Stimulated activated CD4-positive, alpha-beta T cell treated with anti-CD3 and anti-CD28 coated beads, Interleukin-12 subunit alpha, Interleukin-12 subunit beta, amount 100 ng/mL, for 24 hours (primary cell): ENCODE data around the gene ANKK1.

Experiments
- DNase-seq, 2 experiments: peaks; one replicate each; pipeline ENCODE4 v3.0.0-alpha.2; 2020; ENCODE audit warnings: low read depth in 2 of 2

Gene ANKK1

DNA sequence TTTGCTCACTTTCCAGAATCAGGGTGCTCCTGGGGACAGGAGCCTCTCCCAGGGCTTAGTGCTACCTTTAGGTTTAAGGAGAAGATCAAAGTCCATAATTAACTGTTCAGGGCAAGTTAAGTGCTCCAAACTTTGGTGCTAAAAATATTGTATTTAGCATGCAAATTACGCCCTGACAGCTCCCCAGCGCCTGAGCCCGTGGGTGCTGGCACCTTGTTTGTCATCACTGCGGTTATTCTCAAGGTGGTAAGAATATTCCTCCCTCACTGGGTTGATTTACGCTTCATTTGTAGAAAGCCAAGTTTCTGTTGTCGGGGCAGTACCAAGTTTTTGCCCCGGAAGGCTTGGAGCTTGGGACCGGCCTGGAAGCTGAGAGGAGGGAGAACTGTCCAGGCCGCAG is 21.3 kb downstream of the ANKK1 start:
- DNase-seq: no peak

DNA sequence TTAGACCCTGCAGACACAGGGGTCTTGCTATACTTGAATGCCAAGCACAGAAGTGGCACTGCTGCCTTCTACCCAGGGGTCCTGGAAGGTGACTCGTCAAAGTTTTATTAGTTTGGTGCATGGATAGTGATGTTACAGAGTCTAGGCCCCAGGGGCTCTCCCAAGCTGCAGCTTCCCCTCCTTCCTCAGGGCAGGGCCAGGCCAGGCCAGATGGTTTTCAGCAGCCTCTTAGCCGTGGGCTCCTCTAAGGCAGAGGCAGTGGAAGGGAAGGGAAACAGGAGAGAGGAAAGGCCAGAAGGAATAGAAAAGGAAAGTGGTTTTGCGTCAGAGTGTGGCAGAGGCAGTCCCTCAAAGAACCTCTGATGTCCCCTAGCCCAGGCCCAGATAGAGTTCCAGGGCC is 21.9 kb downstream of the ANKK1 start:
- no peak for DNase-seq

DNA sequence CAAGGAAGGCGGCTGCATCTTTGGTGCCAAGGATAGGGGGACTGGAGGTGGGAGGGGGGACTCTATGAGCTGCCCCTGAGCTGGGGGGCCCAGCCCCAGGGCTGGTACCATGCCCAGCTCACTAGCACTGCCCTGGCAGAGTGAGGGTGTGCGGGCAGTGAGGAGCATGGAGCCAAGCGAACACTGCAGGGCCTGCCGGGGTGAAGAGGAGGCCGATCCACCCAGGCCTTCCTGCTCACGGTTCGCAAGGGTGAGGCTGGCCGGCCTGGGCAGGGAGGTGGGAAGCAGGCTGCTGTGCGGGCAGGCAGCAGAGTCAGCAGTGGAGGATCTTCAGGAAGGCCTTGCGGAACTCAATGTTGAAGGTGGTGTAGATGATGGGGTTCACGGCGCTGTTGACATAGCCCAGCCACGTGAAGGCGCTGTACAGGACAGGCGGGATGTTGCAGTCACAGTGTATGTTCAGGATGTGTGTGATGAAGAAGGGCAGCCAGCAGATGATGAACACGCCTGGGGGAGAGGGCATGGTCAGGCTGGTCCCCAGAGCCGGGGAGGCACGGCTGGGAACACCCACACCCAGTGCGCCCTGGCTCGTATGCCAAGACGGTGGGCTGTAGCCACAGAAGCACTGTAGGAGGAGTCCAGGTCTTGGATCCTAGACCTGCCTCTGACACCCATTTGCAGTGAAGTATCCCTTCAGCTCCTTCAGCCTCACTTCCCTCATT is 23.0 kb downstream of the ANKK1 start:
- no peak for DNase-seq

GRCh38 chr11:113411536-113411935 is 24.0 kb downstream of the ANKK1 start:
- no peak for DNase-seq

- no peak for DNase-seq
Observed at GRCh38 chr11:113412675-113413074, 25.1 kb downstream of the ANKK1 start.

DNA sequence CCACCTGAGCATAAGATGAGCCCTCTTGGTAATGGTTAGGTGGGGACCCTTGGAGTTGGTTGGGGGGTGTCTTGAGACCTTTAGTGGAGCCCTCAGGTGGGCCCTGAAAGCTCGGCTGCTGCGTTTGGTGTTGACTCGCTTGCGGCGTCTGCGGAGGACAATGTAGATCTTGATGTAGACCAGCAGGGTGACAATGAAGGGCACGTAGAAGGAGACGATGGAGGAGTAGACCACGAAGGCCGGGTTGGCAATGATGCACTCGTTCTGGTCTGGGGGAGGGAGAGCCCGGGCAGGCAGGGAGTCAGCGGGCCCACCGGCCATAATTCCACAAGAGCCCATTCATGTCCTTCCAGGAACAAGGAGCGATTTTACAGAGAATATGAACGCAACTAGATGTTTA is 27.8 kb downstream of the ANKK1 start:
- no peak for DNase-seq

- no peak for DNase-seq
Observed at GRCh38 chr11:113417428-113417827, 29.8 kb downstream of the ANKK1 start.

DNA sequence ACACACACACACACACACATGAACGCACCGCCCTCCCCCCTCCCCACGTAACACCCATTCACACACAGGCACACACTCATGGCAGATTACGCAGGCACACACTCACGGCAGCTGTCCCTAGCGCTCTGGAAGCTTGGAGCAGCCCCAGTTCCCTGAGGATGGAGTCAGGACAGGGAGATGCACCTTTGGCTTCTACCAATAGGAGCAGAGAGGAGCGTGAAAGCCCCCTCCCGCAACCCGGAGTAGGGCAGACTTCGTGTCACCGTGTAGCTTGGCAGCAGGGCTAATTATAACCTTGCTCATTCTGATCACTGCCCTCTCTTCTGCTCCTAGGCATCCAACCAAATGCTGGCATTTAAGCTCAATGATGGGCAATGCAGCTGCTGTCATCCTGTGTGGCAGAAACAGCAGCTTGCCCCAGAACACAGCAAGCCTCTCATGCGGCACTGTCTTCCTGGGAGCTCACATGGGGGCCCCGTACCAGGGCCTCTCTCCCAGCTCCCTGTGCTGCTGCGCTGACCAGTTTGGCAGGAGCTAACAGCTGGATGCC is 31.9 kb downstream of the ANKK1 start:
- DNase-seq: no peak

DNA sequence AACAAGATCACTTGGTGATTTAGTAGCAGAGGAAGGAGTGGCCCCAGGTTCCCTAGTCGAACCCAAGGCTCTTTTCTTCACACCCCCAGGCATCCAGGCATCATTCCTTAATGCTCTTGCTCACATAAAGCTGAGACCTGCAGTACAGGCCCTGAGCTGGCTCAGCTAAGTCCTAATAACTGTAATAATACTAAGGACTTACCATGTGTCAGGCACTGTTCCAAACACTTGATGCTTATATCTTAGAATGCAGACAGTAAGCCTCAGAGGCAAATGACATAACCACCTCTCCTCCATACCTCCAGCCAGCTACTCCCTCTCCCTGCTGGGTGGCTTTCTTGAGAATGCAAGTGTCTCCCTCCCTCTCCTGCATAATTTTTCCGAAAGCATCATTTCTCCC is 33.2 kb downstream of the ANKK1 start:
- no peak for DNase-seq

- no peak for DNase-seq
Observed at GRCh38 chr11:113426686-113427085, 39.1 kb downstream of the ANKK1 start.

DNA sequence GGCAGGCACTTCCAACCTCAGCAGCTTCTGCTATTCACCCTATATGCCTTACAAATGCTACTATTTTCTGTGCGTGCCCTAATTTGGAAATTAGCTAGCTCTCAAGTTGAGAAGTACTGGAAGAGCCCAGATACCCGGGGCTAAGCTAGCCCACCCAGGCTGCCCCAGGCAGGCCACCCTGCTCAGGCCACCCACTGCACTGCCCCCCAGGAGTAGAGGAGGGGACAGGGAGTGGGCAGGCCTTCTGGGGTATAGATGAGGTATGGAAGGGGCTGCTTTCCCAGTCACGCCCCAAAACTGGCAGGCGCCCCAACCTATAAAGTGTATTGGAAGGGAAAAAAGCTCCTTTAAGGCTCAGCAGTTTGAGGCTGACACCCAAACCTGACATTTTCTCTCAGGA is 44.2 kb downstream of the ANKK1 start:
- DNase-seq: no peak

DNA sequence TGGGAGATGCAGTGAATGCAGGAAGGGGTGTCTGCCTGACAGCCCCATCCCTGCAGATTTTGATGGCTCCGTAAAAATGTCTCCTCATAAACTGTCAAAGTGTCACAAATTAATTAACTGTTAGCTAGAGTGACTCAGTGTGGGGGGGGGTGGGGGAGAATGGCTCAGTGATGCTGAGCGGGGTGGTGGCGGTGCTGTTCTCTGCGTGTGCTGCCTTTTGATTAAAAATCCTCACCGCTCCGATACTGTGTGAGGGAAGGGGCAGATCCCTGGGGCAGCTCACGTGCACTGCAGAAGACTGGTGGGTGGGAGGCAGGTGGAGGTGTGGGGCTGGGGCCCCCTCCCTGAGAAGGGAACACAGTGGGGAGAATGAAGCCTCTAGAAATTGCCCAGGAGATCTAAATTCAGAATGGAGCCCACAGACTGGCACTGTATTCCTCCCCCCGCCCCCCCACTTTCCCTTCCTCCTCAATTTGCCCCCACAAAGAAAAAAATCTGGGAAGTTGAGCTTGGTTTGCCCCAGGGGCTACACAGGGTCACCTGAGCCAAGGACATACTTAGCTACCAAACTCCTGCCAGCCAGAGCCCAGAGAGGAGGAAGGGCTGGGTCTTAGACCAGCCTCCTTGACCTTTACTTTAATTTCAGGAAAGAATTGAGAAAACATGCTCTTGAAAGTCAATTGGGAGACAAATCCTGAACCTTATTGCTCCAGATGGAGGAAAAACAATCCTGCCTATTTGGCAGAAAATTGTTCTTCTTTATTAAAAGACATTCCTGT is 47.8 kb downstream of the ANKK1 start:
- DNase-seq: no peak

DNA sequence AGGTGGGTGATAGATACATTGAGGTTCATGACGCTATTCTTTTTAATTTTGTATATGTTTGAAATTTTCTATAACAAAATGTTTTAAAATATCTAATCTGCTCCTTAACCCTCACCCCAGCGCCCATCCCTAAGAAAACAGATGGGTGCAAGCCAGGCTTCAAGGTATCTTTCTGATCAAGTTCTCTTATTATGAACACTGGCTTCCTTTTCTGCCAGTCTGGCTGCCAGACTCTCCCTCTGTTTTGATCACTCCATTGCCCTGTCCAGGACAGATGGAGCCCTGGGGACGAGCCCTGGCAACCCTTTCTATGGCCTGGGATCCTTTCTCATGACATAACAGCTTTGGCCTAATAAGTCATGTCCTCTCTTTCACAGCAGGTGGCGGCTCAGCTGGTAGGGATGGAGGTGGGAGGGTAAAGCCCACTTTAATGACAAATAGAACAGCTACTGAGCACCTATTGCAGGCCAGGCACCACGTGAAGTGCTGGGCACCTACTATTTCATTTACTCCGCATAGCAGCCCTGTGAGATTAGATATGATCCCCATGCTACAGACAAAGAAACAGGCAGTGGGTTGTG is 49.2 kb downstream of the ANKK1 start:
- DNase-seq: no peak

- no peak for DNase-seq
Observed at GRCh38 chr11:113440816-113441215, 53.2 kb downstream of the ANKK1 start.

DNA sequence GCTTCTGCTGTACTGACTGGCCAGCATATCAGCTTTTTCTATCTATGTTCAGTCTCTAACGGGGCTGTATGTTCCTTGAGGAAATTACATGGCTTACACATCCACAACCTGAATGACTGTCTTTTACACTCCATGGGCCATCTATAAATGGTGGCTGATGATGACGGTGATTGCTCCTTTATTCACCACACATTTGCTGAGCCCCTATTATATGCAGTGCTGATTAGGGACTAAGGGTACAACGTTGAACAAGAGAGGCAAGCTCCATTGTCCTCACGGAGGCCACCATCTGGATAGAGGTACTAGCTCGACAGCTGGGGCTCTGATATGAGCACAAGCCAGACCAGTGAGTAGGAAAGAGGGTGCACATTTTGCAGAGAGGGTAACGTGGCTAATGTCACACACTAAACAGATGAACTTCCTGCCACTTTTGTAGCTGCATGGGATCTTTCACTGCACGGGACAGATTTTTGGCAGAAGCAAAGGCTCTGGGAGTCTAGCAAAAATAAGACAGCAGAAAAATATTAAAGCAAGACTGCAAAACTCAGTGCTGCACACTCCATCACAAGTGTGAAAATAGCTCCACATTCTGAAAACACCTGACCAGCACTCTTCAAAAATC is 57.0 kb downstream of the ANKK1 start:
- DNase-seq: no peak

GRCh38 chr11:113446112-113446511 is 58.5 kb downstream of the ANKK1 start:
- DNase-seq: no peak

GRCh38 chr11:113446938-113447337 is 59.4 kb downstream of the ANKK1 start:
- DNase-seq: no peak

DNA sequence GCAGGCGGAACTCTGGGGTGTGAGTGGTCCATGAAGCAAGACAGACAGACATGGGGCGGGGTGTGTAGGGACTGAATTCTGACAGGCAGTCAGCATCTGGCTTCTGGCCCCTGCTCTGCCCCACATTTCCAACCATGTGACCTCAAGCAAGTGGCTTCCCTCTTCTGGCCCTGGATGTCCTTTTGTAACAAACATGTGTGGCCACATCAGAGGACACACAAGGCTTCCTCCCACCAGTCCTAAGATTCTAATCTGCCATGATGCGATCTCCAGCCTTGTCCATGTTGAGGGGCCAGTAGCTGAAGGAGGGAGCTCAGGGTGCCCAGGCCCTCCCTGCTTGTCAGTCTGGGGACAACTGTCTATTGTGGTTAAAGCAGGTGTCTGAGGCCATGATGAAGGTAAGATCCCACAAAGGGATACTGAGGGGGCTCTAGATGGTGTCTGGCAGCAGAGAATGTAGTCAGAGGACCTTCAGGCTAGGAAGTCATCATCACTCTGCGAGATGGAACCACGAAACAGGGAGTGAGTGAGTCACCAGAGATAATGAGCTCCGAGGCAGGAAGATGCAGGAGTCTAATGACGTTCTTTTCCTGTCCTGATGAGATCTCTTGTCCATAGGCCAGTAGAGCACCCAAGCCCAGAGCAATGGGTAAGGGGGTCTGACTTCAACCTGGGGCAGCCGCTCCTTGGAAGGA is 60.2 kb downstream of the ANKK1 start:
- DNase-seq: no peak

DNA sequence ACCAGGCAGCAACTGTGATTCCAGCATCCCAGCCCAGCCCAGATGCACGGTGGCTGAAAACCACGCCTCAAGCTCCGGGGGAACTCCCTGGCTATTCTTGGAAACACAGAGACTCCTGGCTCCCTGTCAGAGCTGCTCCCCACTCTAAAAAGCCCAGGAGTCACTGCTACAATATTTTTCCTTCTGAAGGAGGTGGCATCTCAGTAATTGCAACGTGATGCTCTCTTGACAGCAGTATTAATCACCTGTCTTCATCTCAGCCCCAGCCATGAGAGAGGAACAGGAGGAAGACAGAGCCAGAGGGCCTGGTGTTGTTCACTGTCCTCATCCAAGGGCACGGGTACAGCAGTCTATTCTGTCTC is 60.7 kb downstream of the ANKK1 start:
- DNase-seq: no peak

GRCh38 chr11:113449743-113450142 is 62.2 kb downstream of the ANKK1 start:
- DNase-seq: no peak
